GM19397 (cell line): Measurements from ENCODE around the gene ANKRD60.

Experiments
- ATAC-seq: cut with Tn5 transposase; IDR thresholded peaks from one replicate; pipeline ENCODE4 v1.9.1; 2021; ENCODE audit warnings: mild to moderate bottlenecking, moderate library complexity; ENCODE audit not compliant: unreplicated experiment

ANKRD60 gene, protein sequence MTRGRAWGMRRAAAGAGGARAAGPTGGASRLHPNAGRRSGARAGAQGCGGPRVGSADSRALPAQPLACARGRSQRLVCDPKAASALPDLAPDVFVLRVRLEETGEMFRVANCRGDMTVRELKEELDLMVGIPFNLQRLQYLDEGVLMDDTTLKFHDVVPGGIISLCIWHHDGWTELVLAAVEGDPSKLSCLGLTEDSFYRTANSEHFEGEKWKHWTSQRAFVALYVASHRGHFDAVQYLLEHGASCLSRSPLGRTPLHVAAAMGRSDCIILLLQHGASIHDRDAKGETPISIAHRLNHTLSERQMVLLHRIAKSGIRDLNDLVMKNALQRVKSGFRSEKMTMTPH

DNA sequence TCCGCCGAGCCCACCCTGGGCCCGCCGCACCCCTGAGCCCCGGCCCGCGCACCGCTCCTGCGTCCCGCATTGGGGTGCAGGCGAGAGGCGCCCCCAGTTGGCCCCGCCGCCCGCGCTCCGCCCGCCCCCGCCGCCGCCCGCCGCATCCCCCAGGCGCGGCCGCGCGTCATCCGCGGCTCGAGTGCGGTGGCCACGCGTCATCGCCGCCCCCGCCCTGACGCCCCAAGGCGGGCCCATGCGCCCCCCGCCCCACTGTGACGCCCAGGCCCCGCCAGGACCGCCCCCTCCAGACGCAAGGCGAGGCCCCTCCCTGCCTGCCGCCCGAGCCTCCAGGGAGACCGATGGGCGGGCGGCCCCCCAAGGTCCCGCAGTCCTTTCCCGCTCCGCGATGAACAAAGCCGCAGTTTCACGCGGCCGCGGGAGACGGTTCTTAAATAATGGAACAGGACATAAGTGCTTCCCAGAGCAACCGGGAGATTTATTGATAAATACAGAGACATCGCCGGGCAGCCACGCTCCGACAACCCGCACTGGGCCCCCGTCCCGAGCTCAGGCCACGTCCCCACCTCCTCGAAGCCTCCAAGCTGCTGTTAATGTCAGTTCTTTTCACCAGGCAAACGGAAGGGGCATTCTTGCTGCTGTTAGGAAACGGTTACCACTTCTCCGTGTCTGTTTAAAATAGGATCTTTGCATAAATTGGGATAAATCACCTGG lies at the start of gene ANKRD60:
TSS of gene ANKRD60 (minus strand) at position 170 of the 714 bp plus-strand sequence. CDS start at position 170, 0 bp downstream.
- ATAC-seq: no peak

DNA sequence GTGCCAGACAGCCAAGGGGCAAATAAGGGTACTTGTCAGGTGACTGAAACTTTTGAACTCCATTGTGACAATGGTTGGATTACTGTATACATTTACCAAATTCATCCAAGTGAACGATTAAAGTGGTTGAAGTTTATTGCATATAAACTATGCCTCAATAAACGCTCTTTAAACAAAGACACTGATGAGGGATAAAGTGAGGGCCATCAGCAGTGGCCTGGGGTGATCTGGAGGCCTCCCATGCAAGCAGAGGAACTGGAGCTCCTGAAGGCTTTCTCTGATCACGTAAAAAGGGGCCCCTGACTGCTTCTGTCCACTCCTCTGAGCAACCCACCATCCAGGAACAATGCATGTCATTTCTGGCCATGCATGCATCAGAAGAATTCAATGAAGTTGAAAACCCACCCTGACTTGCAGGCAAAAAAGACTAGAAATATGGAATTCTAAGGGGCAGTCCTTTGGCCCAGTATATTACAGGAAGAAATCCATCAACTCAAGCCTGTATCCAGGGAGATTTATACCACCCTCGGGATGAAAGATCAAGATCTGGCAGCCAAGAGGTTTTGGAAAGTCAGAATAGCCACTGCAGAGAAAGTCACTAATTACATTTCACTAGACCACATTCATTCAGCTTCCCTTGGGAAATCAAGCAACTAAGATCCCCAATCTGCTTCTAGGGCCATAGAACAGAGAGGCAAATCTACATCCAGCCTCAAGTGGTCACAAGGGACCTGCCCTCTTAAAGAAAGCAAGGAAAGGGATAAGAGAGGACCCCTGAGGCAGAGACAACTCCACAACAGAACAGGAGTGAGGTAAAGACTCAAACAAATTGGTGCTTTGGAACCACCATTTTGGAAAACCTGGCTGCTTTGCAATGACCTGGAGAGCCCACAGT lies 49.4 kb upstream of the ANKRD60 start:
- no peak for ATAC-seq

DNA sequence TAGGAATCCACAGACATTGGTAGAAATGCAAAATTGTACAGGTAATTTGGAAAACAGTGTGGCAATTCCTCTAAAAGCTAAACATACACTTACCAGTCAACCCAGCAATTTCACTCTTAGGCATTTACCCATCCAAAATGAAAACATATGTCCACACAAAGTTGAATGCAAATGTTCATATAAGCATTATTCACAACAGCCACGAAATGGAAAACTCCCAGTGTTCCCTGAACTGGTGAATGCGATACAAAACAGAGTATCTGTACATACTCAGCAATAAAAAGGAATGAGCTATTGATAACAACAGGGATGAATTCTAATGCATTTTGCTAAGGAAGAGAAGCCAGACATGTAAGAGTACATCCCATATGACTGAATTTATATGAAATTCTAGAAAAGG lies 48.7 kb upstream of the ANKRD60 start:
- no peak for ATAC-seq

DNA sequence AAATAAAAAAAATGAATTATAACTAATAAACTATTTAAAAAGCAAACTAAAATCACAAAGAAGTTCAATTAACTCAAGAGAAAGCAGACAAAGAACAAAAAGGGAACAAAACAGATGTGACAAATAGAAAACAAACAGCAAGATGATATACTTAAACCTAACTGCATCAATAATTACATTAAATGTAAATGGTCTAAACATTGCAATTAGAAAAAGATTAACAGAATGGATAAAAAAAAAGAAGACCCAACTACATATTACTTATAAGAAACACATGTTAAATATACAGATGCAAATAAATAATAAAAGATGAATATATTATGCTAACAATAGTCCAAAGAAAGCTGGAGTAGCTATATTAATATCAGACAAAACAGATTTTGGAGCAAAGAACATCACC lies 45.9 kb upstream of the ANKRD60 start:
- no peak for ATAC-seq

DNA sequence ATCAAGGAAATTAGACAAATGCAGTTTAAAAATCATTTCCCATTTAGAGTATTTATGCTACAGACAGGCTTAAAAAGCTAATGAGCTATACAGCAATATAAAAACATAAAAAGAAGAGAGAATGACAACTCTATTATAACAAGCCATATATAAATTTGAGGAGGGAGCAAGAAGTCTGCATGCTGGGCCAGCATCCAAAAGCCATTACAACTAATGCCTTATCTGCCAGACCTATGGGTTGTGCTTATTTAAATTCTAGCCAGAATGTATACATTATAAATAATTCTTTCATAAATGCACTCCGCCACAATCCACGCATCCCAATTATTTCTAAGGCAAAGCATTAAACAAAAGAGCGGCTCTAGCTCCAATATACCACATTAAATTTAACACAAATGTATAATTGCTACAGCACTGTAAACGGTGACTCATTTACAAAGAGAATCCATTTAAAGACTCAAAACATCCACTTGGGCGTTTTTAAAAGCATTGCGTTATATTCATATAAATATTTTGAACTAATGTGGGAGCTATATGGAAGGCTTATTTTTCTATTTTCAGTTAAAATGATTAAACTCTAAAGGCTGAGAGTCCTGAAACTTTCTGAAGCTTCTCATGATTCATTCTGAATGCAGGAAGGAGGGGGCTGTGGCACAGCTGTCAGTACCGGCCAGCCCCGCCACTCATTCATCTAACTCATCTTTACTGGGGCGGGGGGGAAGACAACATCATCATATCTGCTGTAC lies 43.3 kb upstream of the ANKRD60 start:
- no peak for ATAC-seq

DNA sequence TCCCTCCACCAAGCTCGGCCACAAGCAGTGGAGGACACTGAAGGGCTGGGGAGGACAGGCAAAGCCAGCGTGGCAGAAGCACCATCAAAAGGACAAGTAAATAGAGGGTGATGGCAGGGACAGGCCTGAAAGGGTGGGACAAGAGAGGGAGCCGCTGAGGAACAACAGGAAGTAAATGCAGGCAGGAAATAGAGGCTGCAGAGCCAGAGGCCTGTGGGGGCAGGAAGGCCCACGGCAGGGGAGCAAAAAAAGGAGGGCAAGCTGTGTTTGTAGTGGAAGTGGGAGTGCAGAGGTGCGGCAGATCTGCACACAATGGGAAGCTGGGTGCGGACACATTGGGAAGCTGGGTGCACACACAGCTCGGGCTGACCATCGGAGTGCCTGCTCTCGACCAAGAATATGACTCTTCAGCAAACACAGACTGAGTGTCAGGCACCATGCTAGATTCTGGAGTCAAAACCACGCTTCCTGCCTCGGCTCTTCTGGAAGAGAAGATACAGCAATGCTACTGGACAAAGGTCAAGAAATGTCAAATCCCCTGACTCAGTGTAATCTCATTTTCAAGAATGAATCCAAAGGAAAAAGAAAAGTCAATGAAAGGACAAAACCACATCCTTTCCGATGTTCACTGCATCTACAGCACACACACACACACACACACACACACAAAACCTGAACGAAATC lies 40.6 kb upstream of the ANKRD60 start:
- no peak for ATAC-seq

DNA sequence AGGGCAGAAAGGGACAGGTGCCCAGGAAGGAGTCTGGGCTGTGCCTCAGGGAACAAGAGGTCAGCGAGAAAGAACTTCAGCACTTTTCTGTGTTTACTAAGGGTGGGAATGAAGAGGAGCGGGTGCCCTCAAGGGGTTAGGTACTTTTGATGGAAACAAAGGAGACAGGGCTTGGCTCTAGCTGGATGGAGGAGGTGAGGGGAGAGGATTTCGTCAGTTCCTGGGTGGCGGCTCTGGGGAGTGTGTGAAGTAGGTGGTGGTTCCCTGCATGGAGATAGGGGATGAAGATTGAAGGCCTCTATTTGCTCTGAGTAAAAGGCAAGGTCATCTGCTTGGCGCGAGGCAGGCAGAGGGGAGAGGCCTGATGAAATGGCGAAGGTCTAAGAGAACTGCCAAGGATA lies 40.0 kb upstream of the ANKRD60 start:
- ATAC-seq: no peak

DNA sequence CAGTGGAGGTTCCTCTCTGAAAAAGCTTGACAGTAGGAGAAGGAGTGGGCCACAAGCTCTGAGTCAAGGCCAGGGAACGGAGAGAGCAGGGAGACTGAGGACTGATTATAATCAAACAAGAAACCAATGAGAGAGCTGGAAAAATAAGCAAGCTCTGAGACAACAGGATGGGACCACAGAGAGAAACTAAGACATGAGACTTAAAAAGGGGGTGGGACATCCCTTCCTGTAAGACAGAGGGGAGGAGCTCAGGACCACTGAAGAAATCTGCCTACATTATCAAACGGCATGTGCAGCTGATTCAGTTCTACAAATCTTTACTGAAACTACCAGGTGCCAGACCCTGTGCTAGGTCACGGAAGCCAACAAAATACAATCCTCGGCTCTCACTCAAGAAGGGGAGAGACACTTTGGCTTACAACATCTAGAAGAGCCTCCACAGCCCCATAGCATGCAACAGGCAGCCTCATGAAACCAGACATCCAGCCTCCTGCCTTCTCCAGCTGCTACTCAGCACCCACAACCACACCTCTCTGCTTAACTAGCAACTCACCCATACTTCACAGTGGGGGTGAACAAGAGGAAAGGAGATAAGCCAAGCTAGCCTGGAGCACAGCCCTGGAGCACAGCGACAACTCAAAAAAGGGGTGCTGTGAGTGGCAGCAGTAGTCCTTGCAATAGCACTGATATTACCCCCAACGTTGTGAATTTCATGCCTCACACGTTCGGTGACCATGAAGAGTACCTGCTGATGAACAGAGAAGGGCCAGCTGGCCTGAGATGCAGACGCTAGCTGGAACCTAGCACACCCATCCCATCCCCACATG lies 39.1 kb upstream of the ANKRD60 start:
- no peak for ATAC-seq

DNA sequence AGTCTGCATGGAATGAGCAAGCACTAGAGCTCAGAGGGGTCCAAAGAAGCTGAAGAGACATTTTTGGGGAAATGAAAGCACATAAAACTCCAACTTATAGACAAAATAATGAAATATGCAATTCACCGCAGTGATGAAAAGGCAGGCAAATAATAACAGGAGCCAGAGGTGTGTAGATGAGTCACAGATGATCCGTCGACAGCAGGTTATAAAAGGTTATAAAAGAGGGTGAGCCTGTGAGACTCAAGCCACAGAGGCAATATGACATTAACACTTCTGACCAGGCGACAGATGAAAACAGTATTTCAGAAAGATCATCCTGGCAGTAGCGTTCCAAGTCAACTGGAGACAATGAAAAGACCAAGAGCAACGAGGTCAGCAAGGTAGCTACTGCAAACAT lies 35.8 kb upstream of the ANKRD60 start:
- no peak for ATAC-seq

DNA sequence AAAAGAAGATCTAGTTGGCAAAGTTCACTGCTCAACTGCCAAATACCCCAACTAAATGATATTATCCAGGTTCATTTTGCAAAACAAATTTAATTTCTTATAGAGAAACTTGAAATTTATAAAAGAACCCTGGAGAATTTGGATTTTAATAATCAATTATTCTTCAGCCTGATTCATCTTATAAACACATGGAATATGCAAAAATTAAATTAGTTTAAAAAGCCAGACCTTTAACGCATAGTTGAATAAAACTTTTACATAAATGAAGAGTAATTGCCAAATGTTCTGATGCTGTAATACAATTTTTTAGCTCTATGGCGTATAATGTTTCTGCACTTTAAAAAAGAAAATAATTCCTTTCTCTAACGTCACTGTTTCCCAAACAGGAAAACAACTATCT lies 33.2 kb upstream of the ANKRD60 start:
- ATAC-seq: no peak

DNA sequence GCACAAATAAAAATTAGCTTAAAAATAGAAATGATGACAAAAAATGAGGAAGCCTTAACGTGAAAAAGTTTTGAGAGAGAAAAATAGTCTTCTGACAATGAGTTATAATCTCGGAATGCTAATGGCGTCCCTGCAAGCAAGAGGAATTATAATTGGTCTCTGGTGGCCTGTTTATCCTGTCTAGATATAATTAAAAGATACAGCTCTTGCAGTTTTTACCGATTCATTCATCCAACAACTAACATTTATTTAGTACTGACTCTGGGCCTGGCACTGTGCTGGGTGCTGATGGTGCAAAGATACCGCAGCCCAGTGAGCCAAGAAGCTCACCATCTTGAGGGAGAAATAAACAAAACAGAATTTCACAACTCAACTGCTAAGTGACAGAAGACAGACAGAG lies 31.6 kb upstream of the ANKRD60 start:
- ATAC-seq: no peak

DNA sequence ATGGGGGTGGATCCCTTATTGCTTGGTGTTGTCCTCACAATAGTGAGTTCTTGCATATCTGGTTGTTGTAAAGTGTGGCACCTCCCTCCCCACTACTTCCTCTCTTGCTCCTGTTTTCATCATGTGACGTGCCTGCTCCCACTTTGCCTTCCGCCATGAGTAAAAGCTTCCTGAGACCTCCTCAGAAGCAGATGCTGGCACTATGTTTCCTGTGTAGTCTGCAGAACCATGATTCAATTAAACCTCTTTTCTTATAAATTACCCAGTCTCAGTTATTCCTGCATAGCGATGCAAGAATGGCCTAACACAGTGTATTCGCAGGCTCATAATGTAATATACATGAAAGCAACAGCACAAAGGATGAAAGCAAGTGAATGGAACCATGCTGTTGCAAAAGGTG lies 28.4 kb upstream of the ANKRD60 start:
- ATAC-seq: no peak

DNA sequence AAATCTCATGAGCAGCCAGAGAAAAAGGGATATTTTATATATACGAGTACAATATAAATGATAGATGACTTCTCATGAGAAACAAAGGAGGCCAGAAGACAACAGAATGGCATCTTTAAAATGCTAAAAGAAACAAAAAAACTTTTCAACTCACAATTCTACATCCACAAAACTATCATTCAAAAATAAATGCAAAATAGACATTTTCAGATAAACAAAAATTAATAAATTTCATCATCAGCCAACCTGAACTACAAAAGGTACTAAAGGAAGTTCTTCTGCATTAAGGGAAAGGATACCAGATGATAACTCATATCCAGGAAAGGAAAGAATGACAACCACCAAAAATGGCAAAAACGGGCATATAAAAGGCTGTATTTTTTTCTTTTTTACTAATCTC lies 27.9 kb upstream of the ANKRD60 start:
- no peak for ATAC-seq

DNA sequence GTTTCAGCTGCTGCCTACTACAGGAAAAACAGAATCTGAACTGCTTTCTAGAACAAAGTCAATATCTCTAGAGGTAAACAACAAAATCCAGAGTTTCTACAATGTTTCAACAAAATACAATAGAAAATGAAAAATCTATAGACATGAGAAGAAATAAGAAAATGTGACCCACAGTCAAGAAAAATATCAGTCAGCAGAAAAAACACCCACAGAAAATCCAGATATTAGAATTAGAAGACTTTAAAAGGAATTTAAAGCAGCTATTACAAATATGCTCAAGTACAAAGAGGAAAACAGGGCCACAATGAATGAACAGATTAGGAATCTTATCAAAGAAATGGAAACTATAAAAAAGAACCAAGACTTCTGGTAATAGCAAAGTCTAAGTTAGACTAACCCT lies 26.4 kb upstream of the ANKRD60 start:
- ATAC-seq: no peak

DNA sequence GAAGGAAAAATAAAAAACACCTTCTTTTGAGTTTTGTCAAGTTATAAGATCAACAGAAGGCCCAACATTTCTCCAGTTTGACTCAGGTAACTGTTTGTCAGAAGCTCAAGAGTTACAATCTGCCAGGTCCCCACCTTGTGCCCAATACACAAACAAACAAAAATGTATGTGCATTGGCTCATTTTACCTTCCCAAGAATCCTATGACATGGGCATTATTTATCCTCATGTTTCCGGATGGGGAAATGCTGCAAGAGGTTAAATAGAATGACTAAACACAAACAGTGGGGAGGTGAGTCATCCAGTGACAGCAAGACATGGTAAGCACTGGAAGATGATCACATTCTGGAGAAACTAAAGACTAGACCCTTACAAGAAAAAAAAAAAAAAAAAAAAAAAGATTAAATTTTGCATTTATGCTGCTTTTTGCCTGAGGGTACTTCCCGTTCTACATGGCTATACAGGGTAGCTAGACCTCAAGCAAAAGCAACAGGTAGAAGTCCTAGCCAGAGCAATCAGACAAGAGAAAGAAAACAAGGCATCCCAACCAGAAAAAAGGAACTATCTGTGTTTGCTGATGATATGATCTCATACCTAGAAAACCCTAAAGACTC lies 23.6 kb upstream of the ANKRD60 start:
- no peak for ATAC-seq

DNA sequence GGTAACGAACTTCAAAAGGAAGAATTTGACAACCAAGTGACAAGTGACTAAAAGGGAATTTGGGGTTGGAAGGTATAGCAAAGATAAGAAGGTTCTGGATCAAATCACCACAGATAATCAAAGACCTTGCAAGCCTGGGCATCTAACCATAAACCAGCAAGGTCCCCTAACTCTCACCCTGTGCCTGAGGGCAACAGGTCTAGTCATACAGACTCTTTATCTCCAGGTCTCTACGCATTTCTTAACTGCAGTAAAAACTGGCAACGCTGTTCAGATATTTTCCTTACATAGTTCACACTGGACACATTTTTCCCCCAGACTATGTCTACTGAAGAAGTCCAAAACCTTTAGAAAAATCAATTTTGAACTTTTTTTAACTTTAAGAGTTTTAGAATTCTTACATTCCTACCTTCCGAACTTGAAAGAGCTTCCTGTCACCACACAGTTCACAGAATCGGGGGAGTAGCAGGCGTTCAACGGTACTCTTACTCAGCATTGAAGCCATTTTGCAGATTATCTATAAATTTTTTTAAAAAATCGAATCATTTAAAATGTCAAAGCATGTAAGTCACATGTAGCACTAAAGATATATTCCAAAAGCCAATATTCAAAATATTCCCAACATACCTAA lies 23.0 kb upstream of the ANKRD60 start:
- no peak for ATAC-seq

DNA sequence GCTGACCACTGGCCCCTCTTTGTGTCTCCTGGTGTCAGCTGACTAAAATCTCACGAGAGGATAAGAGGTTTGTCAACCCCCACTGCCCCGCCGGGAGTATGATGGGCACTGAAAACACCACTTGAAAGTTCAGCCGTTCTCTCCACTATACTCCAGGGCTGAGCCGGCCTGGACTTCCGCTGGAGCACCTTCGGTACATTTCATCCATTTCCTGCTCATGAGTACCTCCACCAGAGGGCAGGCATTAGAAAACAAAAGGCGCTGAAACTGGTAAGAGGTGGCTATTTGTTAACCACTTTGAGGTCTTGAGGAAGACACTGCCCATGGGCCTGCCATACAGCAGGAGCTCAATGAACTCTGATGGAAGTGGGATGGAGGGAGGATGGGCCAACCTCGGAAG lies 17.9 kb upstream of the ANKRD60 start:
- no peak for ATAC-seq

DNA sequence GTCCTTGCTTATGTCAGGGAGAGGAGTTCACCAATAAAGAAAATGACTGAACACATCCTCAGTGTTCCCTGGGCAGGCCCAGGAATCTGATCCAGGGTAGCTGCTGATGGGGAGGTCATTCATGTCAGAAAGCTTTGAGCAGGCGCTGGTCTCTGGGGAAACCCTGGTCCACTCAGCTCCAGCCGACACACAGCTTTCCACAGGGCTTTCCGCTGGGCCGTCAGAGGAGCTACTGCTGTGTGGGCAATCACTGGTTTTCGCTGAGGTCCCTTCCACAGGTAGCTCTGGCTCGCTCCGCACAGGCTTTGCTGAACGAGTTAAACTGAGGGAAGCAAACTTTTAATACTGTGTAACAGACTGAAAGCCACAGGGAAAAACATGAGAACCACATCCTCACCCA lies 17.5 kb upstream of the ANKRD60 start:
- ATAC-seq: no peak
